ENCODE data around the gene KIF26B.

KIF26B gene

GRCh38 chr1:245541369-245541768 is 386.6 kb downstream of the KIF26B start:
- H3K4me2 ChIP-seq: no peak overlapping the region
- H3K4me3 ChIP-seq: no peak overlapping the region
- TF ChIP-seq Cebpa-rat (IDR thresholded peaks at IDR 0.05): no peak
- no peaks in the 10 kb centered on the region for H3K36me3 ChIP-seq
- H3K9me3 ChIP-seq (replicated peaks in 1 of 11): no peaks in the 10 kb centered on the region
- no peaks in the 10 kb centered on the region for H3K4me1 ChIP-seq
- no peaks in the 10 kb centered on the region for H3K27me3 ChIP-seq
- no peak overlapping the region for H3K27ac ChIP-seq
- H4K20me1 ChIP-seq: no peaks in the 10 kb centered on the region
- H3K9ac ChIP-seq: no peak overlapping the region

- Histone ChIP-seq H3K4me1 (no peaks in the 10 kb centered on the region), H3K9me3 (replicated peaks in 1 of 11) (no peaks in the 10 kb centered on the region), H3K9ac (no peak overlapping the region), H3K36me3 (no peaks in the 10 kb centered on the region), H3K4me2 (no peak overlapping the region), H3K4me3 (no peak overlapping the region), H3K27ac (no peak overlapping the region), H4K20me1 (no peaks in the 10 kb centered on the region), H3K27me3 (no peaks in the 10 kb centered on the region)
- TF ChIP-seq Cebpa-rat (IDR thresholded peaks at IDR 0.05): no peak
Observed at GRCh38 chr1:245542365-245542764, 387.6 kb downstream of the KIF26B start.

GRCh38 chr1:245544236-245544635 is 389.5 kb downstream of the KIF26B start:
- no peak overlapping the region for H3K4me2 ChIP-seq
- TF ChIP-seq Cebpa-rat (IDR thresholded peaks at IDR 0.05): no peak
- no peak overlapping the region for H3K27ac ChIP-seq
- no peaks in the 10 kb centered on the region for H4K20me1 ChIP-seq
- no peak overlapping the region for H3K9ac ChIP-seq
- H3K36me3 ChIP-seq: no peaks in the 10 kb centered on the region
- no peaks in the 10 kb centered on the region for H3K4me1 ChIP-seq
- H3K4me3 ChIP-seq: no peak overlapping the region
- H3K27me3 ChIP-seq: no peaks in the 10 kb centered on the region
- H3K9me3 ChIP-seq (replicated peaks in 1 of 11): no peaks in the 10 kb centered on the region

DNA sequence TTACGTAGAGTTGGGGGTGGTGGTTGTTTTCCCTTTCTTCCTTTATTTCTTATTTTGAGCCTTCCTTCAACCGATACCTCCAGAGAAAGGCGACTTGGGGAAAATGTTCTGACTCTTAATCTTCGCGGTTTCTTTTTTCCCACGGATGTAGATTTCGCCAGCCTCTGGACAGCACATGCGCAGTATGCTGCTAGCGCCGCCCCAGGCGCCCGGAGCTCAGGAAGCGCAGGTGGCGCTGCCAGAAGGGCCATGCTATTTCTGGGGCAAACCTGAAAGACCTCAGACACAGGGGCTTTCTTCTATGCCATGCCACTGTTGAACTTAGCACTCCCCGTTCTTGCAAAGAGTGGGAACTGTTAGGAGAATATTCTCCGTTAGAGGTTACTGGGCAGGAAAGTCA is 392.1 kb downstream of the KIF26B start:
- no peak overlapping the region for H3K4me3 ChIP-seq
- H3K9ac ChIP-seq: no peak overlapping the region
- H3K36me3 ChIP-seq: no peaks in the 10 kb centered on the region
- peaks cover 6 to 11% (median 9%) of the 10 kb centered on the region in 10 experiments; a peak in 13 of 20 replicates for H3K4me1 ChIP-seq
- no peak for TF ChIP-seq Cebpa-rat (IDR thresholded peaks at IDR 0.05)
- no peaks in the 10 kb centered on the region for H3K27me3 ChIP-seq
- H3K27ac ChIP-seq: no peak overlapping the region
- H3K9me3 ChIP-seq (replicated peaks in 1 of 11): no peaks in the 10 kb centered on the region
- H3K4me2 ChIP-seq: no peak overlapping the region
- no peaks in the 10 kb centered on the region for H4K20me1 ChIP-seq

GRCh38 chr1:245549996-245550719 is 395.4 kb downstream of the KIF26B start:
- H3K27me3 ChIP-seq: no peaks in the 10 kb centered on the region

GRCh38 chr1:245550720-245551043 is 395.9 kb downstream of the KIF26B start:
- Histone ChIP-seq H3K4me2 (peak overlapping the region in 8 of 11 experiments; percentile 10 to 43 (median 22); a peak in 9 of 22 replicates), H3K4me1 (peaks cover 6 to 11% (median 9%) of the 10 kb centered on the region in 10 experiments; a peak in 13 of 20 replicates)
- TF ChIP-seq Cebpa-rat (IDR thresholded peaks at IDR 0.05): no peak

More at GRCh38 chr1:245549996-245550719, 395.4 kb downstream of the KIF26B start:
- TF ChIP-seq Cebpa-rat (IDR thresholded peaks at IDR 0.05): no peak
- Histone ChIP-seq H3K9me3 (replicated peaks in 1 of 11) (no peaks in the 10 kb centered on the region), H3K36me3 (no peaks in the 10 kb centered on the region), H3K4me1 (peaks cover 6 to 11% (median 9%) of the 10 kb centered on the region in 10 experiments; a peak in 13 of 20 replicates), H3K4me3 (no peak overlapping the region), H4K20me1 (no peaks in the 10 kb centered on the region), H3K27ac (no peak overlapping the region), H3K4me2 (peak overlapping the region in 7 of 11 experiments; percentile 10 to 43 (median 25); a peak in 4 of 22 replicates), H3K9ac (no peak overlapping the region)

GRCh38 chr1:245551536-245551935 is 396.8 kb downstream of the KIF26B start:
- H3K4me2 ChIP-seq: no peak overlapping the region
- H3K36me3 ChIP-seq: no peaks in the 10 kb centered on the region
- H3K4me1 ChIP-seq: peaks cover 6 to 11% (median 9%) of the 10 kb centered on the region in 10 experiments; a peak in 13 of 20 replicates
- H3K9ac ChIP-seq: no peak overlapping the region
- no peak overlapping the region for H3K4me3 ChIP-seq
- H3K27ac ChIP-seq: no peak overlapping the region
- no peaks in the 10 kb centered on the region for H3K27me3 ChIP-seq
- H4K20me1 ChIP-seq: no peaks in the 10 kb centered on the region
- H3K9me3 ChIP-seq (replicated peaks in 1 of 11): no peaks in the 10 kb centered on the region
- no peak for TF ChIP-seq Cebpa-rat (IDR thresholded peaks at IDR 0.05)

More at GRCh38 chr1:245550720-245551043, 395.9 kb downstream of the KIF26B start:
- no peaks in the 10 kb centered on the region for H4K20me1 ChIP-seq
- no peak overlapping the region for H3K27ac ChIP-seq
- no peaks in the 10 kb centered on the region for H3K27me3 ChIP-seq
- no peaks in the 10 kb centered on the region for H3K9me3 ChIP-seq (replicated peaks in 1 of 11)
- no peak overlapping the region for H3K4me3 ChIP-seq
- H3K36me3 ChIP-seq: no peaks in the 10 kb centered on the region
- H3K9ac ChIP-seq: no peak overlapping the region

DNA sequence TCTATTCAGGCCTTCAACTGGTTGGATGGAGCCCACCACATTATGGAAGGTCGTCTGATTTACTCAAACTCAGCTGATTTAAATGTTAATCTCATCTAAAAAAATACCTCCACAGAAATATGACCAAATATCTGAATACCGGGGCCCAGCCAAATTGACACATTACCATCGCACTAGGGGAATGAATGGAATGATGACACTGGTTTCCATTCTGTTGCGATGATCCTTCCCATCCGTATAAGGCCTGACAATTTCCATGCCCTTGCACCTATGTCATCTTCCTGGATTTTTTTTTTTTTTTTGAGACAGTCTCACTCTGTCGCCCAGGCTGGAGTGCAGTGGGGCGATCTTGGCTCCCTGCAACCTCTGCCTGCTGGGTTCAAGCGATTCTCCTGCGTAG is 397.5 kb downstream of the KIF26B start:
- no peak overlapping the region for H3K4me2 ChIP-seq
- peaks cover 6 to 11% (median 9%) of the 10 kb centered on the region in 10 experiments; a peak in 13 of 20 replicates for H3K4me1 ChIP-seq
- H3K4me3 ChIP-seq: no peak overlapping the region
- no peak overlapping the region for H3K9ac ChIP-seq
- H3K27ac ChIP-seq: no peak overlapping the region
- no peaks in the 10 kb centered on the region for H3K27me3 ChIP-seq
- no peaks in the 10 kb centered on the region for H3K36me3 ChIP-seq
- H3K9me3 ChIP-seq (replicated peaks in 1 of 11): no peaks in the 10 kb centered on the region
- TF ChIP-seq Cebpa-rat (IDR thresholded peaks at IDR 0.05): no peak
- H4K20me1 ChIP-seq: no peaks in the 10 kb centered on the region

GRCh38 chr1:245556057-245556456 is 401.3 kb downstream of the KIF26B start:
- no peak overlapping the region for H3K27ac ChIP-seq
- H3K9ac ChIP-seq: no peak overlapping the region
- H3K9me3 ChIP-seq (replicated peaks in 1 of 11): no peaks in the 10 kb centered on the region
- no peaks in the 10 kb centered on the region for H3K36me3 ChIP-seq
- H3K4me3 ChIP-seq: no peak overlapping the region
- no peaks in the 10 kb centered on the region for H3K27me3 ChIP-seq
- no peak for TF ChIP-seq Cebpa-rat (IDR thresholded peaks at IDR 0.05)
- peaks cover 0 to 4% (median 1%) of the 10 kb centered on the region in 10 experiments; a peak in 13 of 20 replicates for H3K4me1 ChIP-seq
- H3K4me2 ChIP-seq: no peak overlapping the region
- no peaks in the 10 kb centered on the region for H4K20me1 ChIP-seq

GRCh38 chr1:245558069-245558468 is 403.3 kb downstream of the KIF26B start:
- no peaks in the 10 kb centered on the region for H3K4me1 ChIP-seq
- H4K20me1 ChIP-seq: no peaks in the 10 kb centered on the region
- H3K36me3 ChIP-seq: no peaks in the 10 kb centered on the region
- TF ChIP-seq Cebpa-rat (IDR thresholded peaks at IDR 0.05): no peak
- no peaks in the 10 kb centered on the region for H3K27me3 ChIP-seq
- H3K4me2 ChIP-seq: no peak overlapping the region
- H3K9ac ChIP-seq: no peak overlapping the region
- no peak overlapping the region for H3K4me3 ChIP-seq
- H3K9me3 ChIP-seq (replicated peaks in 1 of 11): no peaks in the 10 kb centered on the region
- H3K27ac ChIP-seq: no peak overlapping the region
